IPS-NIHi11 (cell line): Measurements from ENCODE around the gene BICD2.
"Not testable (repeated sequence)": the region's sequence is repeated elsewhere in the genome, so short reads cannot be mapped to it uniquely, and the experiment has no call there.

Experiments
- DNase-seq: peaks from one replicate; pipeline ENCODE4 v3.0.0; 2012; ENCODE audit warnings: mixed read lengths, low spot score

Gene BICD2

GRCh38 chr9:92764381-92764987, at the start of gene BICD2:
Gene BICD2, minus strand, starts transcription at chr9:92764833. Its CDS starts 89 bp downstream, at chr9:92764744.
- no peak for DNase-seq

GRCh38 chr9:92809629-92810326, 45.1 kb upstream of the BICD2 start:
- not testable (repeated sequence) for DNase-seq

- peak; percentile 82 for DNase-seq
Observed at GRCh38 chr9:92808726-92809451, 44.3 kb upstream of the BICD2 start.

- peak; percentile 15 for DNase-seq
Observed at GRCh38 chr9:92807757-92808725, 43.4 kb upstream of the BICD2 start.

GRCh38 chr9:92807031-92807756, 42.6 kb upstream of the BICD2 start:
- DNase-seq = no peak

GRCh38 chr9:92804727-92805126, 40.1 kb upstream of the BICD2 start:
- no peak for DNase-seq

GRCh38 chr9:92798358-92798757, 33.7 kb upstream of the BICD2 start:
- DNase-seq = no peak

GRCh38 chr9:92796337-92796804, 31.7 kb upstream of the BICD2 start:
- DNase-seq = not testable (repeated sequence)

- no peak for DNase-seq
Observed at GRCh38 chr9:92795598-92796336, 31.1 kb upstream of the BICD2 start.

GRCh38 chr9:92795000-92795399, 30.4 kb upstream of the BICD2 start:
- no peak for DNase-seq

- no peak for DNase-seq
Observed at GRCh38 chr9:92794426-92794825, 29.8 kb upstream of the BICD2 start.

GRCh38 chr9:92790542-92791527, 26.2 kb upstream of the BICD2 start:
- peak; percentile 80 for DNase-seq

GRCh38 chr9:92786298-92786697, 21.7 kb upstream of the BICD2 start:
- no peak for DNase-seq

- DNase-seq = no peak
Observed at GRCh38 chr9:92781899-92782298, 17.3 kb upstream of the BICD2 start.

GRCh38 chr9:92780206-92780605, 15.6 kb upstream of the BICD2 start:
- no peak for DNase-seq

GRCh38 chr9:92775466-92775865, 10.8 kb upstream of the BICD2 start:
- no peak for DNase-seq

- no peak for DNase-seq
Observed at GRCh38 chr9:92774274-92774673, 9.6 kb upstream of the BICD2 start.

- DNase-seq = no peak
Observed at GRCh38 chr9:92773810-92774209, 9.2 kb upstream of the BICD2 start.

- DNase-seq = no peak
Observed at GRCh38 chr9:92771309-92771708, 6.7 kb upstream of the BICD2 start.
